Left lobe of liver (tissue), 2 donors: ENCODE data around the gene TBR1. TPM values are rescaled to one million over a fixed set of nuclear protein-coding genes. Genes with fewer than 3 reads are reported as not detected.

Experiments used
- ATAC-seq: fragments of 200-7000 bp; cut with Tn5 transposase; one replicate; pipeline ENCODE4 v1.9.1; 2020; ENCODE audit warnings: mild to moderate bottlenecking, moderate library complexity
- DNase-seq: peaks from one replicate; pipeline ENCODE4 v3.0.0-alpha.2; 2020; ENCODE audit warnings: low spot score
- total RNA-seq: library from RNA; stranded (reverse); gene quantifications from one replicate; pipeline ENCODE4 v1.2.1, GENCODE V29; 2021
- donor health status: DM: no; HTN: no; CAD: no; lungs with moderate emphysema.
- donor health status: DM: no; HTN: yes; CAD: no.

The TBR1 gene
- not detected for total RNA-seq

DNA sequence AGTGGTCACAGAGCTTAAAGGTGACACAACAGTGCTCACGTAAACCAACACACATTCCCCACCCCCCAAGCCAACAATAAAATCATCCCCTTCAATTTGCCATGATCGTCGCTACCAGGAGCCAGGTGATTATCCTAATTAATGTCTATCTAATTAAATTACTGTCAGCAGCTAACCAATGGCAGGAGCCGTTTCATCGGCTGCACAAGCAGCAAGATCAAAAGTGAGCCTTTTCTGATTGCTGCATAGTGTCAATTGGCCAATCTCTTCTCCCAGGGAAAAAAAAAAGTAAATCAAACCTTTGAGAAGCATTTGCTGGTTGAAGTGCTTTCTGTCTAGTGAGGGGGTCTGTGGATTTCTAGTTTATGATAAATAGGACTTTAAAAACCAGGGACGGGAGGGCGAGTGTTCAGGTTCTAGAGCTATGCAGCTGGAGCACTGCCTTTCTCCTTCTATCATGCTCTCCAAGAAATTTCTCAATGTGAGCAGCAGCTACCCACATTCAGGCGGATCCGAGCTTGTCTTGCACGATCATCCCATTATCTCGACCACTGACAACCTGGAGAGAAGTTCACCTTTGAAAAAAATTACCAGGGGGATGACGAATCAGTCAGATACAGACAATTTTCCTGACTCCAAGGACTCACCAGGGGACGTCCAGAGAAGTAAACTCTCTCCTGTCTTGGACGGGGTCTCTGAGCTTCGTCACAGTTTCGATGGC, at the start of gene TBR1:
Gene TBR1, plus strand, starts transcription at position 311 of the 721 bp plus-strand sequence. Its CDS starts 114 bp downstream, at position 425.
- ATAC-seq (no peak), DNase-seq (no peak)

- no peak for DNase-seq
- no peak for ATAC-seq
These were observed 48.4 kb upstream of the TBR1 start for GRCh38 chr2:161367675-161368074.

- DNase-seq (no peak), ATAC-seq (no peak)
These were observed 46.8 kb upstream of the TBR1 start for GRCh38 chr2:161369311-161369710.

DNA sequence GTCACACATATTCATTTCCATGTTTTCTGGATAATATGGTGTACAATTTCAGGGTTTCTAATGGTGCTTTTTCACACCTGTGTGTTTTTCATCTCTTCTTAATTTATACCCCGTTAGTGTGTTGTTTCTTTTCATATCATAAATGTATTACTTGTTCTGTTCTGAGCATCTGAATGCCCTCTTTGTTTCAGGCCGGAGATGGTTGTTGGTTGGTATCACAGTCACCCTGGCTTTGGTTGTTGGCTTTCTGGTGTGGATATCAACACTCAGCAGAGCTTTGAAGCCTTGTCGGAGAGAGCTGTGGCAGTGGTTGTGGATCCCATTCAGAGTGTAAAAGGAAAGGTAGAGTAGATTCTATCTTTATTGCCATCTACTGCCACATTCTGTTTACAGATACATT, 45.1 kb upstream of the TBR1 start:
- DNase-seq (no peak), ATAC-seq (no peak)

GRCh38 chr2:161371869-161372268, 44.2 kb upstream of the TBR1 start:
- no peak for ATAC-seq
- no peak for DNase-seq

GRCh38 chr2:161373942-161374341, 42.2 kb upstream of the TBR1 start:
- no peak for DNase-seq
- no peak for ATAC-seq

DNA sequence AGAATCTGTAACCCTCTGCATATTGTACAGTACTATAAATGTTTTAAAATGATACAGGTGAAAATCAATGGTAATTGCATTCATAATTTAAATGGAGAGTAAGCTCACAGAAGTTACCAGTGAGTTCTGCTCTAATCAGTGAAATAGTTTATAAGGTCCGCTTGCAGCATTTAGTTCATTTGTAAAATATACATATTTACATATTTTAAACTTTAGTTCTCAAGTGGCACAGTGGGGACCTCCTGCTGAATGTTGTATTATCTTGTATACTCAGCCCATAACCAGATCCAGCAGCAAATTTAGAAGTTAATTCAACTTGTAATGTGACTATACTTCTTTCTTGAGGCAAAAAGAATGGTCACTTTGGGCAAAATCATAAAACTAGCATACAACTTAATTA, 41.7 kb upstream of the TBR1 start:
- no peak for ATAC-seq
- DNase-seq, result no peak

DNA sequence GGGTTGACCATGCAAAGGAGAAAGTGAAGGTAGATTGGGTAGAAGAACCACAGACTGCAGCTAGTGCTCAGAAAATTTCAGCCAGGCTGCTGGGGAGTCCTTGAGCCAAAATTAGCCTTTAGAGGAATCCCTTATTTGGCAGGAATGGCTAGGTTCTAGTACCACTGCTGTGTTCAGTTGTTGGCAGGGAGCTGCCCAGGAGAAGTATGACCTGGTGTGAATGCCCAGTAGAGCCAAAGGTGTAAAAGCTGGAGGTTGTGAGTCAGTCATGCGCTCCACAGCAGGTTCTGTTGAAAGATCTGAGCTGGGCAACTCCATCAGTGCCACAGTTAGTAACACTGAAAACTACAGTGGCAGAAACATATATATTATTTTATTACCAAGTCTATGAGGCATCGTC, 36.4 kb upstream of the TBR1 start:
- DNase-seq, result no peak
- peak; percentile 25 for ATAC-seq

GRCh38 chr2:161381546-161381945, 34.6 kb upstream of the TBR1 start:
- ATAC-seq (no peak), DNase-seq (no peak)

DNA sequence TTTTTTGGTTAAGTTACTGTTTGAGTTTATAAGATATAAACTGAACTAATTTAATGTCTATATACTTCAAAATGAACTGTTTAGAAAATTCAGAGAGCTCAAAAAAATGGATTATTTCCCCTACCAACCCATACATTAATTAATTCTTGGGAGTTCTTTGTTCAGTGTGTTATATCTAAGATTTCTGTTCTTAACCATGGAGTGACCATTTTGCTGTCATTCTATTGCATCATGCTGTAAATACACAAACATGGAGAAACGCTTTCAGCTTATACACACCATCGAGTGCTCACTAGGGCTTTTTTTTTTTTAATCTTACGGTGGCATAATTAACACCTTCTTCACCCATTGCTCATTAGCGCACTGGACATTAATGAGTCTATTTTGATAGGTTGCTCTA, 33.4 kb upstream of the TBR1 start:
- DNase-seq (no peak), ATAC-seq (no peak)

DNA sequence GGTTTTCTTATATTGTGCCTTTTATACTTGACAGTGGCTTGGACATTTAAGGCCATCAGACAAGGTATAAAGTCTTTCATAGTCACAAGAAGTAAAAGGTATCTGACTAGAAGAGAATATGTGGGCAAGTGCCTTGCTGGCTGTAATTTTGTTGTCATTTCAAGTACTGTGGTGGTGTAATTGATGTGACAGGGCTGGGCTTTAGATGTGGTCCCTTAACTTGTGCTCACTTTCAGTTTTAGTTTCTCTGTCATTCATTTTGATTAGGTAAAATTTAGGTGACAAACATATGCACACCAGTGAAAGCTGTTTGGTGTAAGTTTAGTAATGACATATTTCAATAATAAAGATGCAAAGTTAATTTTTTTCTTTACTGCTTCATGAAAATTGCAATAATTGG, 31.2 kb upstream of the TBR1 start:
- DNase-seq (no peak), ATAC-seq (no peak)

GRCh38 chr2:161386228-161386824, 29.8 kb upstream of the TBR1 start:
- ATAC-seq (no peak), DNase-seq (no peak)

GRCh38 chr2:161388146-161388779, 27.8 kb upstream of the TBR1 start:
- DNase-seq (no peak), ATAC-seq (no peak)

GRCh38 chr2:161391737-161392506, 24.2 kb upstream of the TBR1 start:
- DNase-seq (no peak), ATAC-seq (no peak)

GRCh38 chr2:161400076-161400475, 16.0 kb upstream of the TBR1 start:
- no peak for DNase-seq
- ATAC-seq, result no peak

DNA sequence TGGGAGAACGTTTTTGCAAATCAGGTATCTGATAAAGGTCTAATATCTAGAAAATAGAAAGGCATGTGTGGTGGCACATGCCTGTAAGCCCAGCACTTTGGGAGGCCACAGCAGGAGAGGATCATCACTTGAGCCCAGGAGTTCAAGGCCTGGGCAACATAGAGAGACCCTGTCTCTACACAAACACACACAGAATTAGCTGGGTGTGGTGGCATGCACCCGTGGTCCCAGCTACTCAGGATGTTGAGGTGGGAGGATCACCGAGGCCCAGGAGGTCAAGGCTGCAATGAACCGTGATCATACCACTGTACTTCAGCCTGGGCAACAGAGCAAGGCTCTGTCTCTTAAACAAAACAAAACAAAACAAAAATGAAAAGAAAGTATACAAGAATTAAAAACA, 13.8 kb upstream of the TBR1 start:
- no peak for ATAC-seq

DNA sequence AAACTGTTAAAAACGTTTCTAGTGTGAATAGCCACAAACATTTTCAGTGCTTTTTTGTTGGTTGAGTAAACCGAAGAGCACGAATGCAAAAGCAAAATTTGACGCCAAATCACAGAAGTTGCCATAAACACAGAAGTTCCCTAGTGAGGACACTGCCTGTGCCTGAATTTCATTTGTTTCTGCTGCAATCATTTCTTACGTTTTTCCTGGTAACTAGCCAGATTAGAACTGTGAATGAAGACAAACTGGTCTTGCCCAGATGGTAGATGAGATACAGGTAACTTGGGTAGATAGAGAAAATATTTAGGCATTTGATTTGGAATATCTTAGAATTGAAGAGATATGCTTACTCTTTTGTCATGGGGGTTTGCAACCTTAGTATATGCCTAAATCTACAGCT, 9.8 kb upstream of the TBR1 start:
- ATAC-seq, result no peak

More for the DNA sequence above, 13.8 kb upstream of the TBR1 start:
- no peak for DNase-seq

DNA sequence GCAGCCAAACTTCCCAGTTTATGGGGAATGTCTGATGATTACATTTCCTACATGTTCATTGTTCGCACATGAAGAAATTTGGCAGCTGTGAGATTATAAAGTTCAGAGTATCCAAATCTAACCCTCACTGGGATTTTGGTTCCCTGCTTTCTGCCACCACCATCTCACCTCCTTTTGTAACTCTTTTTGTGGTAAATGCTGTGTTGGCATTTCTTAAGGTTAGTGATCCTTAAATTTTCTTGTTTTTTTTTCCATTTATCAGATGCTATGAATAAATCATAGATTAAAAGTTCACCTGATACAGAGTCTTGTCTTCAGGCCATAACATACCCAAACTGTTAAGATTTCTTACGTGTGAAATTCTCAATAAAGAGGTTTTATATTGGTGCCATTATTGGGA, 8.5 kb upstream of the TBR1 start:
- ATAC-seq, result no peak
- DNase-seq, result no peak

More for the DNA sequence above, 9.8 kb upstream of the TBR1 start:
- no peak for DNase-seq

DNA sequence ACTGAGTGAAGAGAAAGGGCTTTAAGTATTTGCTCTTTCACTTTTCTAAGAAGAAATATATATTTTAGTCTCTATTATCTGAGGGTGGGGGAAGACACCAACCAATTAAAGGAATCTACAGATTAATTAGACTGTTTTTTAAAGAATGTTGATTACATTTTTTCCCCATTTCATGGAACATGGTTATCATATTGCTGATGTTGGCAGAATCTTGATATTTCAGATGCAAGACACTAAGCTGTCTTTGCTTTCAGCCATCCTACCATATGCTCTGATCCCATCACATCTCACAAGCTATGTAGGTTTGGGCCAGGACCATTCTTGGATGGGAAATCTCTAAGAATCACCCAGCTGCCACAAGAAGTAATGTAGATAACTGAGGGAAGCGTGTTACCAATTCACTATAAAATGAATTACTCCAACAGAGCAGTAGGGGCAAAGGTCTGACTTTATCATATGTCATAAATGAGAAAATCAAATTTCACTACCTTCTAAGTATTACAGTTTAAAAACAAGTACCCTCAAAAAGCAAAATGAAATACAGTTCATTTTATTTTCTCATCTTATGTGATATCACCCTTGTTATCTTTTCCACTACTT, 6.7 kb upstream of the TBR1 start:
- DNase-seq (no peak), ATAC-seq (no peak)

GRCh38 chr2:161412346-161412745, 3.8 kb upstream of the TBR1 start:
- ATAC-seq, result no peak
- no peak for DNase-seq
